Fibroblast of skin of abdomen (primary cell): Measurements from ENCODE around the gene GHITM.
"Not testable (repeated sequence)": the region's sequence is repeated elsewhere in the genome, so short reads cannot be mapped to it uniquely, and the experiment has no call there.

Experiments
- DNase-seq: peaks from one replicate; pipeline ENCODE4 v3.0.0-alpha.2; 2013

GHITM gene

GRCh38 chr10:84148006-84148597 lies 8.8 kb downstream of the GHITM start:
- DNase-seq: peak; percentile 20

- no peak for DNase-seq
These were observed 10.5 kb downstream of the GHITM start for GRCh38 chr10:84149854-84150253.

- DNase-seq: no peak
These were observed 13.5 kb downstream of the GHITM start for GRCh38 chr10:84152769-84153168.

- no peak for DNase-seq
These were observed 16.2 kb downstream of the GHITM start for GRCh38 chr10:84155521-84155920.

GRCh38 chr10:84156009-84156408 lies 16.7 kb downstream of the GHITM start:
- no peak for DNase-seq

GRCh38 chr10:84156768-84157167 lies 17.5 kb downstream of the GHITM start:
- no peak for DNase-seq

GRCh38 chr10:84158061-84158460 lies 18.8 kb downstream of the GHITM start:
- no peak for DNase-seq

- no peak for DNase-seq
These were observed 19.2 kb downstream of the GHITM start for GRCh38 chr10:84158550-84158949.

GRCh38 chr10:84159076-84159685 lies 19.9 kb downstream of the GHITM start:
- no peak for DNase-seq

- DNase-seq: no peak
These were observed 21.5 kb downstream of the GHITM start for GRCh38 chr10:84160663-84161362.

GRCh38 chr10:84163996-84164395 lies 24.7 kb downstream of the GHITM start:
- DNase-seq: no peak

GRCh38 chr10:84164442-84164841 lies 25.1 kb downstream of the GHITM start:
- DNase-seq: no peak

GRCh38 chr10:84166620-84167288 lies 27.4 kb downstream of the GHITM start:
- DNase-seq: no peak

GRCh38 chr10:84167289-84167653 lies 28.0 kb downstream of the GHITM start:
- not testable (repeated sequence) for DNase-seq

GRCh38 chr10:84168382-84168781 lies 29.1 kb downstream of the GHITM start:
- not testable (repeated sequence) for DNase-seq

- not testable (repeated sequence) for DNase-seq
These were observed 31.9 kb downstream of the GHITM start for GRCh38 chr10:84171237-84171636.

GRCh38 chr10:84171700-84172466 lies 32.6 kb downstream of the GHITM start:
- not testable (repeated sequence) for DNase-seq

- no peak for DNase-seq
These were observed 33.4 kb downstream of the GHITM start for GRCh38 chr10:84172467-84173356.

GRCh38 chr10:84173501-84173929 lies 34.2 kb downstream of the GHITM start, which contains the start of gene GPR15LG:
Gene GPR15LG (plus strand): TSS chr10:84173801. CDS start chr10:84173852, 51 bp downstream.
- no peak for DNase-seq

GRCh38 chr10:84175436-84175835 lies 36.1 kb downstream of the GHITM start:
- no peak for DNase-seq

GRCh38 chr10:84176351-84176750 lies 37.0 kb downstream of the GHITM start:
- no peak for DNase-seq
